HG02852 (cell line): Measurements from ENCODE around the gene TBCA.
"Not testable (repeated sequence)": the region's sequence is repeated elsewhere in the genome, so short reads cannot be mapped to it uniquely, and the experiment has no call there.

Experiments used
- ATAC-seq: cut with Tn5 transposase; IDR thresholded peaks from one replicate; pipeline ENCODE4 v1.9.1; 2021; ENCODE audit warnings: mild to moderate bottlenecking, moderate library complexity; ENCODE audit not compliant: unreplicated experiment

TBCA gene

DNA sequence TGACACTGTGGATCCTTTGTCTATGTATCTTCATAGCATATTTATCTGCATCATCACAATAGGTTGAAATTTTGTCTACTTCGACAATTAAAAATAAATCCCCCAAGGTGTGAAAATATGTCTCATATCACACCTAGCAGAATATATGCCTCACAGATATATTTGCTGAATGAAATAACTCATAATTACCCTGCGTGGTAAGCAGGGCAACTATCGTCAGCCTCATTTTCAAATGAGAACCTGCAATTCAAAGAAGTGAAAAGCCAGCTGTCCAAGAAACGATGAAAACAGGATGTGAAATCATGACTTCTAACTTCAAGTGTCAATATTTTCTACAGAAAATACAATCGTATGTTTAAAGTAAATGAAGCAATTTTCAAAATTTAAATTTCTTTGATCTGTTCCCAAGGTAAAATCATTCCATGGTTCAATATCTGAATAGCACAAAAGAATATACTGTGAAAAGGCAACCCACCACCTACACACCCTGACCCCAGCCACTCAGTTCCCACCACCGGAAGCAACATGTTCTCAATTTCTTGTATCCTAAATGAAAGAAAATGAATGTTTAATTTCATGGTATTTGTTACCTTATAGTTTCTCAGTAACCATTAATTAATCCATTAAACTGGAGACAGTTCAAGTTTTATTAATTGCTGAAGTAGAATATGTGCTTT lies 57.1 kb downstream of the TBCA start:
- peak; percentile 76 for ATAC-seq

DNA sequence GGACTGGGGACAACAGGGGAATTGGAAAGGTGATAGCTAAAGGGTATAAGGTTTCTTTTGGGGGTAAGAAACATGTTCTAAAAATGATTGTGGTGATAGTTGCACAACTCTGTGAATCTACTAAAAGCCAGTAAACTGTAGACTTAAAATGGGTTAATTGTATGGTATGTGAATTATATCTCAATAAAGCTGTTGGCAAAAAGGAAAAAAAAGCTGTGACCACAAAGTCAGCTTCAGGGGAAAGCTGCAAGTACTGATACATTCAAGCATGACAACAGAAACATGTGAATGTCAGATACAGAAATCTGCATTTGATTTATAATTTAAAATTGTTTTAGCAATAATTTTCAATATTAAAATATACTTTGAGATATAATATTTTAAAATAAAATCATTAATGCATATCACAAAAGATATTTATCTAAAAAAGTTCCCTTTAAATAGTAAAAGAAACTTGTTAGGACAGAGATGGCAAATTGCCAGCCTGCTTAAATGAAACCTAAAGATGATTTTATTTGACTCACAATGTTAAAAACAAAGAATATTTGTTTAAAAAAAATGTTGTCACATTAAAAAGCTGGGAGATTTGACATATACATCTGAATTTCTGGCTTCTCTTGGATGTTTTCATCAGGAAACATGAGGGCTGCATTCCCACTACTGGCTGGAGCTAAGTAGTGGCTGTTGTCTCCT lies 66.0 kb downstream of the TBCA start:
- no peak for ATAC-seq

DNA sequence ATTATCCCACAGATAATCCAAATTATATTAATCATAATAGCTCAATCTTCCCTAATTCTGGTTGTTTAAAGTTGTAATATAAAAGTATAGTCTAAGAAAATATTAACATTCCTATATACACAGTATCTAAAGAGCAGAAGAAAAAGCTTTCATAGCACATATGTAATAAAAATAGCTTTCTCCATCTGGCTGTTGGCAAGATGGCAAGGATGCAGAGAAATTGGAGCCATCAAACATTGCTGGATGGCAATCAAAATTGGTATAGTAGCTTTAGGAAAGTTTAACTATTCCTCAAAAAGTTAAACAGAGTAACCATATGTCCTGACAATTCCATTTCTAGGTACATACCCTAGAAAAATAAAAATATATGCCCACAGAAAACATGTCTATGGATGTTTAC lies 66.8 kb downstream of the TBCA start:
- ATAC-seq, result no peak

DNA sequence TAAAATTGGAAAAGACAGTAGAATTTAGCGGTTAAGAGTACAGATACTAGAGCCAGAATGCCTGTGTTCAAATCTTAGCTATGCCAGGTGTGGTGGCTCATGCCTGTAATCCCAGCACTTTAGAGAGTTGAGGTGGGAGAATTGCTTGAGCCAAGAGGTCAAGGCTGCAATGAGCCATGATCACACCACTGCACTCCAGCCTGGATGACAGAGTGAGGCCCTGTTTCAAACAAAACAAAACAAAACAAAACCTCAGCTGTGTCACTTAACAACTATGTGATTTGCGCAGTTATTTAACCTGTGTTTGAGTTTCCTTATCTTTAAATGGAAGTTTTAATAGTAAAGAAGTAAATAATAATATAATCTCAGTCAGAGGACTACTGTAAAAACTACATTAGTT lies 68.3 kb downstream of the TBCA start:
- no peak for ATAC-seq

DNA sequence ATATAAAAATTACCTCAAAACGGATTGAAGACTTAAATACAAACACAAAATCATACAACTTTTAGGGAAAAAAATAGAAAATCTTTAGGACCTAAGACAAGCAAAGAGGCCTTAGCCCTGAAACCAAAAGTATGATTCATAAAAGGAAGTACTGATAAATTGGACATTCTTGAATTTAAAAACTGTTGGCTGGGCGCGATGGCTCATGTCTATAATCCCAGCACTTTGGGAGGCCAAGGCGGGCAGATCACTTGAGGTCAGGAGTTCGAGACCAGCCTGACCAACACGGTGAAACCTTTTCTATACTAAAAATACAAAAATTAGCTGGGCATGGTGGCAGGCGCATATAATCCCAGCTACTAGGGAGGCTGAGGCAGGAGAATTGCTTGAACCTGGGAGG lies 76.6 kb downstream of the TBCA start:
- not testable (repeated sequence) for ATAC-seq

GRCh38 chr5:77698920-77699319 lies 77.2 kb downstream of the TBCA start:
- no peak for ATAC-seq

- no peak for ATAC-seq
Measured at GRCh38 chr5:77697692-77698091, 78.4 kb downstream of the TBCA start.

- no peak for ATAC-seq
Measured at GRCh38 chr5:77696120-77696519, 80.0 kb downstream of the TBCA start.

DNA sequence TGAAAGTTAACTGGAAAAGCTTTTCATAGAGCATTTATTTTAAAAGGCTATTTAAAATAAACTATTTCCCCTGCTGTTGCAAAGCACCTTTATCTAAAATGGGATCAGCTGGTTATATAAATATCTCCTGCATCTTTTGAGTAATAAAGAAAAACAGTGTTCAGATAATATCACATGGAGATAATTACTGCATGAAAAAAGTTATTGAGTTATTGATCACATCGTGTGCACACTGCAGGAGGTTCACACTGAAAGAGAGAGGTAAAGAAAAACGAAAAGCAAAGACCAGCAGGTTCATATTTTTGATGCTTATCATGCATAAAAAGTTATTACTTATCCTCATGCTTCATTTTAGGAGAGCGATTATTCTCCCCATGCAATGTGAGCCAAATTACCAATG lies 82.2 kb downstream of the TBCA start:
- ATAC-seq, result no peak

GRCh38 chr5:77683171-77683732 lies 92.9 kb downstream of the TBCA start:
- ATAC-seq, result no peak

GRCh38 chr5:77670526-77670925 lies 105.6 kb downstream of the TBCA start:
- no peak for ATAC-seq

GRCh38 chr5:77669677-77670076 lies 106.5 kb downstream of the TBCA start:
- no peak for ATAC-seq

DNA sequence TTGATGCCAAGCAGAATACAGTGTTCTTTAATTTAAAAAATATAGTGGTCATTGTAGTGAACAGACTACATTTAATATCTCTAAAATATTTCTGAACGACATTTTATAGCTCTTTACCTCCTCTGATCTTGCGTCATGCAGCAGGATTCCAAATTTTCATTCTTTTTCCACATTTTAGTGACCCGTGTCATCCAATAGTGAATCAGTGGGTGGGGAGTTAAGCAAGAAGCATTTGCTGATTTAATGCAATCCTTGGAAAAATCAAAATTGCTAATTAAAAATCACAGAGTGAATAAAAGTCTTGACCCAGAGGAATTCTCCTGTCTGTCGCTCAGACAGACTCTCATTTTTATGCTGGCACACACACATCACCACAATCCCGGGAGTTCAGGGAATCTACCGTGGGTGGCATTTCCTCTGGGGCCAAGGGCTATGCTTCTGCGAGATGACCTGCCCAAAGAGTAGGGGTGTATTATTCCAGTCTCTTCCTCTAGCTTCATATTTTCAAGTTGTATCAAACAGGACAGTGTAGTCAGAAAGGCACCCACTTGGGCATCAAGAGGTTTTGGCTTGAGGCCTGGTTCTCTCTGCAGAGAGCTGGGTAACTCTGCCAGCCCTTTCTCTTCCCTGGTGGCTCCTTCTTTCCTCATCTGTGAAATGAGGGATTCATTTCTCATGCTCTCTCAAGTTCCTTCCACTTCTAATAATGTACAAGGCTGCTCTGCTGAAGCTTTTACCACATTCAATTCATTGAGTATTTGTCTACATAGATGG lies 112.9 kb downstream of the TBCA start:
- ATAC-seq, result no peak

DNA sequence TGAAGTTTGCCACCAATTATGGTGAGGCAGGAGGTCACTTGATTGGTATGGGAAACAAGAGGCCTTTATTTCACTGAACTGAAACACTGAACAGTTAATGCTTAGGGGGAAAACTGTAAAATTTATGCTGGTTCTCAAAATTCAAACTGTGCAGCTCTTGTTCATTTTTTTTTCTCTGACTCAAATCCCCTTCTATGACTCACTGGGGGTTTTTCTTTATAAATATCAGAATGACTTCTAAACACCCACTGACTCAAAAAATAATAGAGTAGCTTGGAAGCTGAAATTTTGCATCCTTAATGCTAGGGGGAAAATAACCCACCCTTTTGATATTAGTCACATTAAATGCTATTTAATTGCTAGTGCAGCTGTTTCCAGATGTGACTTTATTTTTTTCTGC lies 113.5 kb downstream of the TBCA start:
- no peak for ATAC-seq

- no peak for ATAC-seq
Measured at GRCh38 chr5:77658662-77659061, 117.5 kb downstream of the TBCA start.

GRCh38 chr5:77651343-77651742 lies 124.8 kb downstream of the TBCA start:
- ATAC-seq, result no peak

GRCh38 chr5:77650686-77651085 lies 125.5 kb downstream of the TBCA start:
- ATAC-seq, result no peak

GRCh38 chr5:77649776-77650175 lies 126.4 kb downstream of the TBCA start:
- ATAC-seq, result no peak

DNA sequence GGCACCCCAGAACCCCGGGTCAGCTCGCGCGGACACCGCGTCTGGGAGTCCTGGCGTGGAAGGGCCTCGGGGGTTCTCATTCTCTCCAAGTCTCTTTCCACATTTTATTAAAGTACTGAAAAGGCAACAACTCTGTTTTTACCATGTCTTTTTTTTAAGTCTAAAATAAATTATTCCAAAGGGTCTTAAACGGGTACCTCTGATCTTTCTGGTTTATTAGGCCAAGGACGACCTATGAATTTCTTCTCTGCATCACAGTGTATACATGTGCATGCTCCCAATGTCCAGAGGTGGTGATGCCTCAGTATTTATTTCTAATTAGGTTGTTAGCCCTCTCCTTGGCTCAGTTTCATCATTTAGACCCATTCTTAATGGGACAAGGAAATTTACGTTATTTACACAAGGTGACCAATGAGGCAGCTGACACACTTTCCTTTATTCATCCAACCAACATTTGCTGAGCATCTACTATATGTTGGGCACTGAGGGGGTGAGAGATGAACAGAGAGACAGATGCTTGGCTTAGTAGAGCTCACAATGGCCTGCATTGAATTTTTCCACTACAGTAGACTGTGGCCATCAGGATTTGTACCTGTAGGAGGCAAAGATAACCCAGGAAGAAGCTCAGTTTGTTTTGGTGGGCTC lies 130.0 kb downstream of the TBCA start:
- no peak for ATAC-seq

DNA sequence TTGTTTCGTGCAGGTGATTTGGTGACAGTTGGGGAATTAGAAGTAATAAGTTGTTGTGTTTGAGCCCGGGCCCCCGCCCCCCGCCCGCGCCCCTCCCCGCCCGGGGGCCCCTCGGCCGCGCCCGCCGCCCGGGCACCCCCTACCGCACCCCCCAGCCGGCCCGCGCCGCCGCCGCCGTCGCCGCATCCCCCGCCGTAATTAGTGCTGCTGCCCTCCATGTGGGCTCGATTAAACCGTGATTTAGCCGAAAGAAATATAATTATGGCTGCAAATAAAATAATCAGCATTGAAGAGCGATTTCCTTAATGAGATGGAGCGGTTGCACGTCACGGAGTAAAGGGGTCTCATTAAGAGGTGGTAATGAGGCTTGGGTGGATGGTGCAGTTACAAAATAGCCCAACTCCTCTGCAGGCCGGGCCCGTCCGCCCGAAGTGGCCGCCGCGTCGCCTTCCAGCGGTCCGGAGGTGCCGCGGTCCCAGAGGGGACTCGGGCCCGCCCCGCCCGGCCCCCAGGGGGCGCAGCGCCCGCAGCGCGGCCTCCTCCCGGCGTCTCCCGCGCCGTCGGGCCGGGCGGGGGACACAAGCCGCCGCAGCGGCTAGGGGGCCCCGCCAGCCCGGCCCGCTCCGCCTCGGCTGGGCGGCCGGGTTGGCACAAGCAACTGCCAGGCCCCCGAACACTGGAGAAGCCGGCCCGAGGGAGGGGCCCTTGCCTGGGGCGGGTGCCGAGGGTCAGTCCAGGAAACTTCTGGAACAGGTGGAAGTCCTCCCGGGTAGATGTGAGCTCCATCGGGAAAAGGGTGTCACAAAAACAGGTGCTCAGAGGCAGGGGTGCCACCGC lies 130.8 kb downstream of the TBCA start:
- peak; percentile 54 for ATAC-seq
